Adrenal gland (tissue), 12 donors: ENCODE measurements around the gene FRS2. TPM values are rescaled to one million over a fixed set of nuclear protein-coding genes. Genes with fewer than 3 reads are reported as not detected.

Source experiments
- DNase-seq, 7 donors: peaks; one replicate each; pipeline ENCODE4 v3.0.0-alpha.2; 2019 to 2020
- H3K27ac ChIP-seq, 5 donors: fragments of 200-600 bp; sonication (generic) in 4 of 5; 1 replicate in 3 of 5; 2 replicates in 2 of 5; pipeline versions ENCODE4 v1.5.1 to v1.8.0; 2016 to 2020; ENCODE audit warnings: mild to moderate bottlenecking in 1 of 5
- H3K27me3 ChIP-seq: fragments of 200-600 bp; 2 replicates; pipeline ENCODE4 v1.8.0; 2021
- H3K36me3 ChIP-seq, 2 donors: fragments of 200-600 bp; replicated peaks in 1 of 2; 1 replicate in 1 of 2; 2 replicates in 1 of 2; pipeline versions ENCODE4 v1.5.1 to v1.8.0; 2018 to 2022
- H3K4me1 ChIP-seq, 2 donors: fragments of 200-600 bp; replicated peaks in 1 of 2; 1 replicate in 1 of 2; 2 replicates in 1 of 2; pipeline versions ENCODE4 v1.5.1 to v1.8.0; 2018 to 2021
- H3K4me3 ChIP-seq, 4 donors: fragments of 200-600 bp; sonication (generic) in 3 of 4; one replicate each; pipeline ENCODE4 v1.5.1; 2016 to 2018
- H3K9me3 ChIP-seq, 3 donors: fragments of 200-600 bp; sonication (generic) in 1 of 3; replicated peaks in 1 of 3; 1 replicate in 2 of 3; 2 replicates in 1 of 3; pipeline versions ENCODE4 v1.5.1 to v1.8.0; 2016 to 2021
- POLR2A ChIP-seq, 2 donors: fragments of 450-650 bp; IDR thresholded peaks; one replicate each; pipeline ENCODE4 v1.6.1; 2017; ENCODE audit warnings: antibody characterized with exemption in 2 of 2, mild to moderate bottlenecking in 2 of 2, moderate library complexity in 1 of 2
- whole genome bisulfite sequencing, 4 donors: extraction: QIAGEN DNeasy Blood & Tissue Kit in 2 of 4; methylation state at CpG; one replicate each; pipeline versions ENCODE4 v1.1.5 to v1.1.7; 2013 to 2017; 5-methylcytosine and 5-hydroxymethylcytosine counted together
- intact Hi-C, 2 donors: fragments of 100-400 bp; cut with DNase I; formaldehyde crosslinking; loops; one replicate each; pipeline versions ENCODE4 v1.14.1 to v1.15.0; 2022 to 2023
- polyA plus RNA-seq, 3 donors: library from polyadenylated mRNA; stranded (reverse); fragments of 200-250 nt in 2 of 3; fragments of 350-450 nt in 1 of 3; fragmentation: Illumina TruSeq in 1 of 3; extraction: RNeasy Lipid Tissue Mini Kit (QIAGEN cat#74804) in 1 of 3; gene quantifications; one replicate each; pipeline ENCODE4 v1.2.3, GENCODE V29; 2013 to 2014
- total RNA-seq, 9 donors: library from RNA; depleted of rRNA in 4 of 9; stranded (reverse); fragments of >200 nt in 4 of 9; fragments of 120-200 nt in 1 of 9; fragmentation: NEBNext Ultra II Directional in 1 of 9; extraction: Animal tissue kit (Norgen Biotek cat#: 25700) in 1 of 9; gene quantifications; one replicate each; pipeline versions ENCODE4 v1.1.0 to v1.2.4, GENCODE V29; 2013 to 2023
- TF ChIP-seq, protein P1 (sequence below), 6 experiments: fragments of 450-650 bp in 4 of 6; fragments of 200-600 bp in 2 of 6; sonication (generic) in 1 of 6; IDR thresholded peaks; 1 replicate in 5 of 6; 2 replicates in 1 of 6; pipeline versions ENCODE4 v1.5.1 to v1.8.0; 2016 to 2021; ENCODE audit warnings: antibody characterized with exemption in 6 of 6, mild to moderate bottlenecking in 2 of 6, moderate library complexity in 1 of 6
- donor health status: healthy with polysubstance abuse.
- donor health status: Bipolar disorder and iron deficiency.
- donor health status: DM: yes; HTN: yes; CAD: no.
- donor health status: DM: no; HTN: no; CAD: no.
- donor health status: DM: no; HTN: no; CAD: no.
- donor health status: DM: yes; HTN: yes; CAD: no.

FRS2 gene
- total and polyA plus RNA-seq, 12 donors, result 4.8 to 86.1 (median 45.1) TPM

DNA sequence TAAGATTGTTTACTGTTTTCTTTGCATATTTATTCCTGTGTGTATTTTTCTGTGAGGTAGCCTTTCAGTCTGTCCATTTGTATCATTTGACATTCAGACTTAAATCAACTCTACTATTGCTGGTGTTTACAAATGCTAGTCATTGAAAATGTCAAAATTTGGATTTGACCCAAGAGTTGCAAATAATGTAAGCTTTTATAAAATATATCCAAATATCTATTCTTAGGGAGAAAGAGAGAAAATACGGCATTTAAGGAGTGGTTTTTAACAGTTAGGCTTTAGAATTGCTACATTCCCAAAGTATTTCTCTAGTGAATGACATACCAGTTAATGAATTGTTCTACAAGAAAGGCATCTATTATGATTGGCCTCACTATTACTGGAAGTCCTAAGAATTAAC lies 37.9 kb downstream of the FRS2 start:
- intact Hi-C loops, result no loop called here
- H3K36me3 ChIP-seq, result no peaks in the 10 kb centered on the region
- no peaks in the 10 kb centered on the region for H3K9me3 ChIP-seq
- no peaks in the 10 kb centered on the region for H3K27me3 ChIP-seq
- DNase-seq, result no peak
- TF ChIP-seq POLR2A (IDR thresholded peaks at IDR 0.05), result no peak
- TF ChIP-seq, protein P1, sequence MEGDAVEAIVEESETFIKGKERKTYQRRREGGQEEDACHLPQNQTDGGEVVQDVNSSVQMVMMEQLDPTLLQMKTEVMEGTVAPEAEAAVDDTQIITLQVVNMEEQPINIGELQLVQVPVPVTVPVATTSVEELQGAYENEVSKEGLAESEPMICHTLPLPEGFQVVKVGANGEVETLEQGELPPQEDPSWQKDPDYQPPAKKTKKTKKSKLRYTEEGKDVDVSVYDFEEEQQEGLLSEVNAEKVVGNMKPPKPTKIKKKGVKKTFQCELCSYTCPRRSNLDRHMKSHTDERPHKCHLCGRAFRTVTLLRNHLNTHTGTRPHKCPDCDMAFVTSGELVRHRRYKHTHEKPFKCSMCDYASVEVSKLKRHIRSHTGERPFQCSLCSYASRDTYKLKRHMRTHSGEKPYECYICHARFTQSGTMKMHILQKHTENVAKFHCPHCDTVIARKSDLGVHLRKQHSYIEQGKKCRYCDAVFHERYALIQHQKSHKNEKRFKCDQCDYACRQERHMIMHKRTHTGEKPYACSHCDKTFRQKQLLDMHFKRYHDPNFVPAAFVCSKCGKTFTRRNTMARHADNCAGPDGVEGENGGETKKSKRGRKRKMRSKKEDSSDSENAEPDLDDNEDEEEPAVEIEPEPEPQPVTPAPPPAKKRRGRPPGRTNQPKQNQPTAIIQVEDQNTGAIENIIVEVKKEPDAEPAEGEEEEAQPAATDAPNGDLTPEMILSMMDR (IDR thresholded peaks at IDR 0.05), result no peak
- H3K4me3 ChIP-seq, result no peak overlapping the region
- 71 to 90% (median 77%) methylated on average over 1 of the region's 1 CpG for WGBS, 4 donors
- H3K4me1 ChIP-seq, result peaks cover 27 to 77% of the 10 kb centered on the region in 2 donors
- H3K27ac ChIP-seq, result no peak overlapping the region

- H3K4me1 ChIP-seq, result peaks cover 27 to 83% of the 10 kb centered on the region in 2 donors
- 83 to 91% (median 84%) methylated on average over 1 of the region's 1 CpG for WGBS, 4 donors
- TF ChIP-seq, protein P1 (IDR thresholded peaks at IDR 0.05), result no peak
- no peak for TF ChIP-seq POLR2A (IDR thresholded peaks at IDR 0.05)
Measured at GRCh38 chr12:69508621-69509020, 38.4 kb downstream of the FRS2 start.

DNA sequence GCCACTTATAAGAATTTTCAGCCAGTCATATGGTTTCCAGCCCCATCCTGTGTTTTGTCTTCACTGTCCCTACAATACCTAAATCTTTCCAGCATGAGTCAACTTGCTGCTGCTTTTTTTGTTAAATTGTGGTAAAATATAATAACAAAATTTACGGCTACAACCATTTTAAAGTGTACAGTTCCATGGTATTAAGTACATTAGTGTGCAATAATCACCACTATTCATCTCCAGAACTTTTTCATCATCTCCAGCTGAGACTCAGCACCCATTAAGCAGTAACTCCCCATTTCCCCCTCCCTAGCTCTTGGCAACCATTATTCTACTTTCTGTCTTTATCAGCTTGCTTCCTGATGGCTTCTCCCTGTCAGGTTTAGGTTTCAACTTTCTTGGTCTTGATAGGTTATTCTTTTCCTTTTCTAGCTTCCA lies 39.1 kb downstream of the FRS2 start:
- 91 to 100% (median 94%) methylated on average over 1 of the region's 1 CpG for WGBS, 4 donors

More at GRCh38 chr12:69508621-69509020, 38.4 kb downstream of the FRS2 start:
- Histone ChIP-seq H3K27me3 (no peaks in the 10 kb centered on the region), H3K9me3 (no peaks in the 10 kb centered on the region), H3K27ac (no peak overlapping the region), H3K36me3 (no peaks in the 10 kb centered on the region), H3K4me3 (no peak overlapping the region)
- DNase-seq, result no peak
- intact Hi-C loops, result no loop called here

DNA sequence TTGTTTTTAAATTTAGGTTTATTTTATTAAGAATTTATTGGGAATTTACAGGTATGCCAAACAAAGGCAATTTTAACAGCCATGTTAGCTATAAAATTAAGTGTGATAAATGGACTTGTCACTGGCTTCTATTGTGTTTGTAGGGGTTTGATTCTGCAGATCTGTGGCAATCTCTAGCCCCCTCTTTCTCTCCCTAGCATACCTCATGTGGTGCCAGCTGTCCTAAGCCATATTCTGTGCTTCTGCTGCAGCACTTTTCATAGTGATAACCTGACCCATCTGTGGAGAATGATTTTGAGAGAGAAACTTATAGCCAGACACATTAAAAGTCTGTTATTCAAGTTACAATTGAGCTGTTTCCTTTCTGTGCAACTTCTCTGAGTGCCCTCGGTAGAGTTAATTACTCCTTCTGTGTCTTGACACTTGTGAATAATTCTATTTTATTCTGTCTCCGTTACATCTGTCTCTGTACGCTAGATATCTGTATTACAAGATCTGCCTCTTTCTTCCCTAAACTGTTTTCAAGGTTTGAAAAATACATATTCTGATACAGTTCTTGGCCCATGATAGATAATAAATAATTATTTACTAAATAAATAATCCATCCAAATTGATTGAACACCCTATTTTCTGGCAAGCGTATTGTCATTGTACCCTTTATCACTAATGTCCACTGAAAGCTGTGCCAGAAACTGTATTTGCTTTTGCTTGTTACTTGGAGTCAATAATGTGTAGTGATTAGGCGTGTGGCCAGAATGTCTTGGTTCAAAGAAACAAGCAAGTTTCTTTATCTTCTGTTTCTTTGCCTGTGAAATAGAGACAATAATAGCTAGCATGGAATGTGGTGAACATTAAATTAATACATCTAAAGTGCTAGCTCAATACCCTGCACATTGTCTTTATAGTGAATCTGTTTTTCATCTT lies 40.0 kb downstream of the FRS2 start:
- 29 to 45% (median 33%) methylated on average over 5 of the region's 5 CpGs for WGBS, 4 donors
- peak in 3 of 7 donors; percentile 25 to 38 (median 26) for DNase-seq
- intact Hi-C loops, result no loop called here
- TF ChIP-seq, protein P1 (IDR thresholded peaks at IDR 0.05), result no peak
- no peak for TF ChIP-seq POLR2A (IDR thresholded peaks at IDR 0.05)
- no peaks in the 10 kb centered on the region for H3K27me3 ChIP-seq
- H3K4me3 ChIP-seq, result no peak overlapping the region
- no peaks in the 10 kb centered on the region for H3K36me3 ChIP-seq
- H3K4me1 ChIP-seq, result peaks cover 27 to 94% of the 10 kb centered on the region in 2 donors
- H3K27ac ChIP-seq, result no peak overlapping the region
- no peaks in the 10 kb centered on the region for H3K9me3 ChIP-seq

More for the DNA sequence above, 39.1 kb downstream of the FRS2 start:
- no peaks in the 10 kb centered on the region for H3K36me3 ChIP-seq
- no peak overlapping the region for H3K4me3 ChIP-seq
- H3K9me3 ChIP-seq, result no peaks in the 10 kb centered on the region
- H3K27me3 ChIP-seq, result no peaks in the 10 kb centered on the region
- H3K4me1 ChIP-seq, result peaks cover 27 to 89% of the 10 kb centered on the region in 2 donors
- DNase-seq, result no peak
- TF ChIP-seq POLR2A (IDR thresholded peaks at IDR 0.05), result no peak
- TF ChIP-seq, protein P1 (IDR thresholded peaks at IDR 0.05), result no peak
- intact Hi-C loops, result no loop called here
- no peak overlapping the region for H3K27ac ChIP-seq
